Thymus (tissue), 11 donors: Measurements from ENCODE around the gene CCDC24. TPM values are rescaled to one million over a fixed set of nuclear protein-coding genes. Genes with fewer than 3 reads are reported as not detected.

Source experiments
- DNase-seq, 9 donors: peaks; one replicate each; pipeline ENCODE4 v3.0.0-alpha.2; 2013; ENCODE audit warnings: low spot score in 9 of 9, low read depth in 6 of 9, missing footprints in 1 of 9
- H3K27ac ChIP-seq, 2 donors: one replicate each; pipeline ENCODE4 v1.5.1; 2013; ENCODE audit warnings: control low read depth in 1 of 2, low read depth in 1 of 2, low read length in 1 of 2, mild to moderate bottlenecking in 1 of 2, moderate library complexity in 1 of 2
- H3K27me3 ChIP-seq, 2 donors: one replicate each; pipeline ENCODE4 v1.5.1; 2013; ENCODE audit warnings: low read length in 1 of 2; ENCODE audit not compliant: control insufficient read depth in 2 of 2, insufficient read depth in 1 of 2
- H3K36me3 ChIP-seq, 2 donors: one replicate each; pipeline ENCODE4 v1.5.1; 2013; ENCODE audit warnings: low read length in 1 of 2, mild to moderate bottlenecking in 1 of 2, moderate library complexity in 1 of 2; ENCODE audit not compliant: control insufficient read depth in 2 of 2, insufficient read depth in 2 of 2
- H3K4me1 ChIP-seq, 2 donors: one replicate each; pipeline ENCODE4 v1.5.1; 2013; ENCODE audit warnings: low read length in 2 of 2; ENCODE audit not compliant: control insufficient read depth in 2 of 2, insufficient read depth in 2 of 2
- H3K4me3 ChIP-seq, 2 donors: one replicate each; pipeline ENCODE4 v1.5.1; 2013; ENCODE audit warnings: low read length in 2 of 2, control low read depth in 1 of 2, mild to moderate bottlenecking in 1 of 2
- H3K9me3 ChIP-seq, 2 donors: one replicate each; pipeline ENCODE4 v1.5.1; 2013; ENCODE audit warnings: low read length in 1 of 2, mild to moderate bottlenecking in 1 of 2; ENCODE audit not compliant: control insufficient read depth in 2 of 2, insufficient read depth in 1 of 2
- WGBS: extraction: QIAGEN DNeasy Blood & Tissue Kit; methylation state at CpG from one replicate; pipeline ENCODE4 v1.1.7; 2013; 5-methylcytosine and 5-hydroxymethylcytosine counted together
- polyA plus RNA-seq: library from polyadenylated mRNA; stranded (reverse); fragments of 200-250 nt; gene quantifications from one replicate; pipeline ENCODE4 v1.2.3, GENCODE V29; 2013
- total RNA-seq: library from RNA; stranded (reverse); fragments of 120-200 nt; gene quantifications from one replicate; pipeline ENCODE4 v1.2.4, GENCODE V29; 2013
- donor health status: healthy.

CCDC24 gene
- total and polyA plus RNA-seq, 2 donors: 2.1 to 11.1 TPM

DNA sequence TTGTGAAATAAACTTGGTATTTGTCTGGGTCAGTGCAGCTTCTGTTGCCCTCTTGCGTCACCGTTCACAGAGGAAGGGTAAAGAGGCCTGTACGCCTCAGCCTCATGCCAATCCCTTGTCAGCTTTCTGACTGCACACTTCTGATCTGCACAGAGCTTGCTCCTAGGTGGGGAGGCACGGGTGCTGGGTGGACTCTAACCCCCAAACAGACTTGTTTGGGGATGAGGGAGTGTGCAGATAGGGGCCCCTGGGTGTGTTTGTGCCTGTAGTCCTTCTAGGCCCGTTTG, 13.2 kb upstream of the CCDC24 start:
- no peak for DNase-seq
- Histone ChIP-seq H3K4me1 (peaks cover 20 to 44% of the 10 kb centered on the region in 2 donors), H3K4me3 (no peak overlapping the region), H3K27me3 (peaks cover 4 to 33% of the 10 kb centered on the region in 2 donors), H3K9me3 (no peaks in the 10 kb centered on the region), H3K27ac (no peak overlapping the region), H3K36me3 (peaks cover 19 to 22% of the 10 kb centered on the region in 2 donors)
- 89% methylated on average over 5 of the region's 5 CpGs for WGBS

DNA sequence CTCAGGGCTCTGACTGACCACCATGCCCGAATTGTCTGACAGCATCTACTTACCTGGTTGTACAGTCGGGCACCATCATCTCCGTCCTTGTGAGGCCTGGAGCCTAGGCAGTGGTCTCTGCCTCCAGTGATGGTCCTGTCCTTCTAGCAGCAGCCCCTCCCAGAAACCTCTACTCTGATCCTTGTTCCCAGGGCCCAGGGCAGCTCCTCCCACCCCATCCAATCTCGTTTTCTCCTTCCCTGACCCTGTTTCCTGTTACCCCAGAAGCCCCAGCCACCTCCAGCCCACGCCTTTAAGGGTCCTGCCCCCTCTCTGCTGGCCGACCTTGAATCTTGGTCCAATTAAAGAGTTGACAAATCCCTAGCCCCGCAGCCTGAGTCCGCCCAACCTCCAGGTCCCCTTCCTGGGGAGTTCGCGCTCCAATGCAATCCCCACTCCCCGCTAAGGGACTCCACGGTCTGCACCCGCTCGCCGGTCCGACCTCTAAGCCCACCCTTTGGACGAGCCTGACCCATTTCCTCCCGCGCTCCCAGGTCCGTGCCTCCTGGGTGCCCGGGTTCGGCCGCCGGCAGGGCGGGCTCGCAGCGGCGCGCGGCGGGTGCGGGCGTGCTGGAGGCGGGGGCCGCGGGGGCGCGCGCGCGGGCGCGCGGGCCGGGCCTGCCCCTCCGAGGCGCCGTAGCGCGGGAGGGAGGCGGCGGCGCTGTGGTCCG, 12.7 kb upstream of the CCDC24 start, which contains the start of gene B4GALT2:
Gene B4GALT2, plus strand, starts transcription at position 660 of the 710 bp plus-strand sequence. CDS start 1,951 bp downstream, outside the sequence.
- H3K36me3 ChIP-seq: peaks cover 19 to 22% of the 10 kb centered on the region in 2 donors
- DNase-seq: peak in 1 of 9 donors; percentile 28
- WGBS: 12% methylated on average over 54 of the region's 54 CpGs
- peaks cover 20 to 44% of the 10 kb centered on the region in 2 donors for H3K4me1 ChIP-seq
- H3K27ac ChIP-seq: no peak within 1 kb of the TSS
- peaks cover 4 to 33% of the 10 kb centered on the region in 2 donors for H3K27me3 ChIP-seq
- no peaks in the 10 kb centered on the region for H3K9me3 ChIP-seq
- peak within 1 kb of the TSS; percentile 24 to 59 for H3K4me3 ChIP-seq

DNA sequence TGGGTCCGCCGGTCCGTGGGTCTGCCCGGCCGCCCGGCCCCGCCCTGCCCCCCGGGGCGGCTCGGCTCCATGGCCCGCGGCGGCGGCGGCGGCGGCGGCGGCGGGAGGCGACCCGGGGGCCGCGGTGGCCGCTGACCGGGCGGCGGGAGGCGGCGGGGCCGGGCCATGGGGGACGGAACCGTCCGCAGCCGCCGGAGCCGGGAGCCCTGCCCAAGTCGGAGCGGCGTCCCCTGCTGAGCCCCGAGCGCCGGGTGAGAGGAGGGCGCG, 12.2 kb upstream of the CCDC24 start:
- peaks cover 19 to 22% of the 10 kb centered on the region in 2 donors for H3K36me3 ChIP-seq

DNA sequence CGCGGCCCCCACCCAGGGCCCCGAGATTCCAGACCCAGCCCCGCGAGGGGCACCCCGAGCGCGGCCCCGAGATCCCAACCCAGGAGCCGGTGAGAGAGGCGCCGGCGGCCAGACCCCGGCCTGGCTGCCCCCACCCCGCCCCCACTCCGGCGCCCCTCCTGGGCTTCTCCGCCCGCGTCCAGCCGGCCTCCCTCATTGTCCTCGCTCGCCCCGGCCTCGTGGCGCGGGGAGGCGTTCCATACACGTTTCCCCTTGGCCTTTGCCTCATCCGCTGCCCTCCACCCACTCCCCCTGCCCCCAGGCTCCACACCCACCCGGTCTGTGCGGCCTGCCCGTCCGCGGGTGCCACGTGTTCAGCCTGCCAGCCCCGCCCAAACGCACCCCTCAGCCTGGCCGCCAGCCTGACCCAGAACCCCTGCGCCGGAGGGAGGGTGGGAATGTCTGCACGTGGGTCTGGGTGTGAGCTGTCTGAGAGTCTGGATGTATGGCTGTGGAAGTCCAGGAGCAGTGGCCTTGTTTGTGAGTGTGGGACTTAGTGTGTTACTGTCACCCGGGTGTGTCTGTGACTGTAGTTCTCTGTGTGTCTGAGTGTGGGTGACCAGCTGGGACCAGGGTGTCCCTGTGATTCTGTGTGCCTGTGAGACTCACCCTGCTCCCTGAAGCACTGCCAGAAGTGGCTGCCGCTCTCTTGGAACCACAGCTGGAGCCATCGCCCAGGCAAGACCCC, 11.7 kb upstream of the CCDC24 start:
- Histone ChIP-seq H3K9me3 (no peaks in the 10 kb centered on the region), H3K36me3 (peaks cover 19 to 22% of the 10 kb centered on the region in 2 donors), H3K27ac (no peak overlapping the region), H3K27me3 (peaks cover 4 to 33% of the 10 kb centered on the region in 2 donors), H3K4me1 (peaks cover 18 to 37% of the 10 kb centered on the region in 2 donors), H3K4me3 (peak overlapping the region in 1 of 2 donors; percentile 59)
- 7% methylated on average over 45 of the region's 45 CpGs for WGBS
- DNase-seq: peak in 1 of 9 donors; percentile 12

More for the DNA sequence above, 12.2 kb upstream of the CCDC24 start:
- Histone ChIP-seq H3K9me3 (no peaks in the 10 kb centered on the region), H3K27ac (no peak overlapping the region), H3K4me1 (peaks cover 18 to 39% of the 10 kb centered on the region in 2 donors), H3K27me3 (peaks cover 4 to 33% of the 10 kb centered on the region in 2 donors), H3K4me3 (peak overlapping the region in 1 of 2 donors; percentile 59)
- no peak for DNase-seq
- WGBS: under 1% methylated on average over 45 of the region's 45 CpGs

DNA sequence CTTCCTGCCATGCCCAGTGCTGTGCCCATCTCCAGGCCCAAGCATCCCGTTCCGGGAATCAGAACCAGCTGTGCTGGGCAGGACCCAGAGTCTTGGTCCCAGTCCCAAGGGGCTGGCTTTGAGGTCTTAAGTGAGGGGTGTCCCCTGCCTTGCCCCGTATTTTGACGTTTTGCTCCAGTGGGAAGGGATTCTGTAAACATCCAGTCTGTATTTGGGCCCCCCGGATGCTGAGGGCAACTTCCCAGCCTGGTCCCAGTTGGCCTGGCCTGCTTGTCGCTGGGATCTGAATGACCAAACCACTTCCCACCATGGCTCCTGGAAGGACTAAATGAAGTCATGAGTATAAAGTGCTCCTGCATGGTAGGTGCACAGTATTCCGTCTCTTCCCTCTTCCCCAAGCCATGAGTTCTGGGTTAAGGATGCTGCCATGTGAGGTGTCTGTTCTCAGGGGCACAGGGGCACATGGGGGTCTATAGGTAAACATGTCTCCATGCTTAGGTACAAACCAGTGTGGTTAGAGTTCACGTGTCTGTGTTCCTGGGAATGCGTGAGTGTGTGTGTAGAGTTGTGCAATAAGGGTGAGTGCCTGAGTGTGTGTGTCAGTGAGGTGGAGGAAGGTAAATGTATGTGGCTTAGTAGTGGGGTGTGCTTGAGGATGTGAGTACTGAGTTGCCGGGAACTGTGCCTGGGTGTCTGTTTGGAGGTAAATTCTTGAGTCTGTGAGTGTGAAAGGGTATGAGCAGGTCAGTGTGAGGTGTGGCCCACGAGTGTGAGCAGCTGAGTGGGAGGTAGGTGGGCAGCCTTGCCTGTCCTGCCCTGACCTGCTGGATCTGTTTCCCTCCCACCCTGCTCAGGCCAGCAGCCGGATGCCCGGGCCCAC, 10.9 kb upstream of the CCDC24 start:
- 94% methylated on average over 13 of the region's 13 CpGs for WGBS
- H3K4me3 ChIP-seq: no peak overlapping the region
- no peaks in the 10 kb centered on the region for H3K9me3 ChIP-seq
- no peak overlapping the region for H3K27ac ChIP-seq
- peaks cover 17 to 34% of the 10 kb centered on the region in 2 donors for H3K4me1 ChIP-seq
- peaks cover 4 to 33% of the 10 kb centered on the region in 2 donors for H3K27me3 ChIP-seq
- DNase-seq: no peak
- peaks cover 19 to 22% of the 10 kb centered on the region in 2 donors for H3K36me3 ChIP-seq

DNA sequence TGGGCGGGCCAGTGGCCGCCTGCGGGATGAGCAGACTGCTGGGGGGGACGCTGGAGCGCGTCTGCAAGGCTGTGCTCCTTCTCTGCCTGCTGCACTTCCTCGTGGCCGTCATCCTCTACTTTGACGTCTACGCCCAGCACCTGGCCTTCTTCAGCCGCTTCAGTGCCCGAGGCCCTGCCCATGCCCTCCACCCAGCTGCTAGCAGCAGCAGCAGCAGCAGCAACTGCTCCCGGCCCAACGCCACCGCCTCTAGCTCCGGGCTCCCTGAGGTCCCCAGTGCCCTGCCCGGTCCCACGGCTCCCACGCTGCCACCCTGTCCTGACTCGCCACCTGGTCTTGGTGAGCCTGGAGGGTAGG, 10.3 kb upstream of the CCDC24 start:
- Histone ChIP-seq H3K36me3 (peaks cover 19 to 22% of the 10 kb centered on the region in 2 donors), H3K4me3 (no peak overlapping the region), H3K9me3 (no peaks in the 10 kb centered on the region), H3K4me1 (peaks cover 12 to 27% of the 10 kb centered on the region in 2 donors), H3K27ac (no peak overlapping the region), H3K27me3 (peaks cover 4 to 33% of the 10 kb centered on the region in 2 donors)
- no peak for DNase-seq
- WGBS: 98% methylated on average over 20 of the region's 20 CpGs

DNA sequence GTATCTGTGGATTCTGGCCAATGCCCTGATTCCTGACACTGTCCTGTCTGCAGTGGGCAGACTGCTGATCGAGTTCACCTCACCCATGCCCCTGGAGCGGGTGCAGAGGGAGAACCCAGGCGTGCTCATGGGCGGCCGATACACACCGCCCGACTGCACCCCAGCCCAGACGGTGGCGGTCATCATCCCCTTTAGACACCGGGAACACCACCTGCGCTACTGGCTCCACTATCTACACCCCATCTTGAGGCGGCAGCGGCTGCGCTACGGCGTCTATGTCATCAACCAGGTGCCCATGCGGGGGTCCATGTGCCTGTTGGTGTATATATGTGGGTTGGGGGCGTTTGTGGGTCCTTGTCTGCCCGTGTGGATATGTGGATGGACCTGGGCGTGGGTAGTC, 9.8 kb upstream of the CCDC24 start:
- WGBS: 97% methylated on average over 20 of the region's 20 CpGs
- H3K9me3 ChIP-seq: no peaks in the 10 kb centered on the region
- DNase-seq: no peak
- H3K4me1 ChIP-seq: peaks cover 7 to 22% of the 10 kb centered on the region in 2 donors
- H3K4me3 ChIP-seq: no peak overlapping the region
- H3K27me3 ChIP-seq: peaks cover 4 to 33% of the 10 kb centered on the region in 2 donors
- H3K27ac ChIP-seq: no peak overlapping the region
- H3K36me3 ChIP-seq: peaks cover 16 to 17% of the 10 kb centered on the region in 2 donors

DNA sequence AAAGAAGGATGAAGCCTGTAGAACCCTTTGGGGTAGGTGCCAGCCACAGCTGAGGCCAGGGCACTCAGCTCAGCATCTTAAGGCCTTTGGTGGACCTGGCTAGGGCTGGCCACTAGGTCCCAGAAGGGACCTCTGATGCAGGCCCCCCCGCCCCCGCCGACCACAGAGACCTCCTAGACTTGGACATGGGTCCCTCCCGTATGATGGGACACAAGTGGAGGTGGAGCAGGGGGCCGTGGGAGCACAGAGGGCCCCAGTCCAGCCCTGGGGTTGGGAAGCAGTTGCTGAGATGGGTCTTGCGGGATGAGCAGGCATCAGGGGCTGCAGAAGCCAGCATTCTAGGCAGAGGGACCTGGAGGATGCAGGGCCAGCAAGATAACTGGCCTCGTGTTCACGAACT, 9.2 kb upstream of the CCDC24 start:
- Histone ChIP-seq H3K27me3 (peaks cover 4 to 29% of the 10 kb centered on the region in 2 donors), H3K4me3 (no peak overlapping the region), H3K9me3 (no peaks in the 10 kb centered on the region), H3K4me1 (peaks cover 7 to 18% of the 10 kb centered on the region in 2 donors), H3K36me3 (peaks cover 10 to 11% of the 10 kb centered on the region in 2 donors), H3K27ac (no peak overlapping the region)
- 98% methylated on average over 8 of the region's 8 CpGs for WGBS
- DNase-seq: no peak
